NCI-H82 treated with DMSO at 0.1 percent for 48 hours (cell line): ENCODE data around the gene PCGF3.
"Not testable (repeated sequence)": the region's sequence is repeated elsewhere in the genome, so short reads cannot be mapped to it uniquely, and the experiment has no call there.

Experiments
- DNase-seq: peaks from one replicate; lab custom pipeline; 2025; ENCODE audit not compliant: unreplicated experiment; lab: John Stamatoyannopoulos, UW

Gene PCGF3

DNA sequence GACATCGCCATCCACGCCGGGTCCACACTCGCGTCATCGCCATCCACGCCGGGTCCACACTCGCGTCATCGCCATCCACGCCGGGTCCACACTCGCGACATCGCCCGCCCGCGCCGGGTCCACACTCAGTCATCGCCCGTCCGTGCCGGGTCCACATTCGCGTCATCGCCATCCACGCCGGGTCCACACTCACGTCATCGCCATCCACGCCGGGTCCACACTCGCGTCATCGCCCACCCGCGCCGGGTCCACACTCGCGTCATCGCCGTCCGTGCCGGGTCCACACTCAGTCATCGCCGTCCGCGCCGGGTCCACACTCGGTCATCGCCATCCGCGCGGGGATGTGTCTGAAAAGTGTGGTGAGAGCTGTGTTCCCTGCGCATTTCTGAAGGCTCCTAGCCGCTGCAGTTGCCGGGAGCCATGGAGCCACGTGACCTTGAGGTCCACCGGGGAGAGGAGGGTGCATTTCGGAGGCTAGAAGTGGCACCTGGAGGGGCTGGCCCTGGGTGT, 17.3 kb downstream of the PCGF3 start:
- no peak for DNase-seq

- no peak for DNase-seq
Measured at GRCh38 chr4:723751-724530, 18.3 kb downstream of the PCGF3 start.

- DNase-seq = no peak
Measured at GRCh38 chr4:725391-726234, 20.0 kb downstream of the PCGF3 start.

DNA sequence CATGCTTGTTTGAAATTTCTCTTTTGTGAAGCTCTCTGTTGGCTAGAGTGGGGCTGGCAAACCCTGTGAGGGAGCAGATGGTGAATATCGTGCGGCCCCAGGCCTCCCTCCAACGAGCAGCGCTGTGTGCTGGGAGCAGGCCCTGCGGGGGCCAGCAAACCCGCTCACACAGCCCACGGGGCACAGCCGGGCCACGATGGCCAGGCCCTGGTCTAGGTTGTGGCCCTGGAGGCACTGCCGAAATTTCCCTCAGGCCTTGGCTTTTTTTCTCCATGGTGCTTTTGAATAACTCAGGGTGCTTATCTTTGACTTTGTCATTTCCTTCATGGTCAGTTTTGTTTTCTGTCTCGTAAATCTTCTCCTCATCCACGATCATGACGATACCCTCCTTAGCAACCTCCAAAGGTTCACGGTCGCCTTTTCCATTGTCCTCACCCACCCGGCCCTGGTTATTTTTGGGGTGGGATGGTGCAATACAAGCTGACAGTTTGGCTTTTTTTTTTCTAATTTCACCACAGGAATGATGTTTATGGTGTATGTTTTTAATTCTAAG, 20.7 kb downstream of the PCGF3 start:
- DNase-seq = no peak

DNA sequence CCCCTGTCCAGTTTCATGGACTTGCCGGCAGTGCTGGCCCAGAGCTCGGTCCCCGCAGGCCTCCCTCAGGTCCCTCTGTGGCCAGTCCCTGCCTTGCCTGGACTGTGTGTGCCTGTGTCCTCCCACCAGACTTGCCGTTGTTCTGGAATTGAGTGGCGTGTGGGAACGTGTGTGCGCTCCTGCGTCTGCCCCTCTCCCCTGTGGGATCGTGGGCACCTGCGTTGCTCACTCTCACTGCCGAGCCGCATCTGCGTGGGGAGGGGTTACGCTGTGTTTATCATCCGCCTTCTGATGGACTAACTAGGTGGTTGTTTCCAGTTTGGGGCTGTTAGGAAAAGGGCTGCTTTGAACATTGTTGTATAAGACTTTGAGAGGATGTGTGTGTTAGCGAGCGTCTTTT, 21.2 kb downstream of the PCGF3 start:
- DNase-seq = no peak

DNA sequence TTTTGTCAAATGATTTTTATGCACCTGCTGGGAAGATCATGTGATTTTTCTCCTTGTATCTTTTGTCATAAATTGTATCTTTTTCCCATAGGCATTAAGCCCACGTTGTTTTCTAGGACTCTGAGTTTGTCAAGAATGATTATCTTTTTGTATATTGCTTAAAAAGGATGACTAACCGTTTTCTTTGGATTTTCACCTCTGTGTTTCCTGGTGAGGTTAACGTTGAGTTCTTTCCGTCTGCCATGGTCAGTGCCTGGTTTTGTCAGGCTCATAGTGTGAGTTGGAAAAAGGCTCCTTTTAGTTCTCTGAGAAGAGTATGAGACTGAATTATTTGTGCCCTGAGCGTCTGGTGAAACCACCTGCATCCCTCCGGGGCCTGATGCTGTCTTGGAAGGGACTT, 21.9 kb downstream of the PCGF3 start:
- DNase-seq = no peak

DNA sequence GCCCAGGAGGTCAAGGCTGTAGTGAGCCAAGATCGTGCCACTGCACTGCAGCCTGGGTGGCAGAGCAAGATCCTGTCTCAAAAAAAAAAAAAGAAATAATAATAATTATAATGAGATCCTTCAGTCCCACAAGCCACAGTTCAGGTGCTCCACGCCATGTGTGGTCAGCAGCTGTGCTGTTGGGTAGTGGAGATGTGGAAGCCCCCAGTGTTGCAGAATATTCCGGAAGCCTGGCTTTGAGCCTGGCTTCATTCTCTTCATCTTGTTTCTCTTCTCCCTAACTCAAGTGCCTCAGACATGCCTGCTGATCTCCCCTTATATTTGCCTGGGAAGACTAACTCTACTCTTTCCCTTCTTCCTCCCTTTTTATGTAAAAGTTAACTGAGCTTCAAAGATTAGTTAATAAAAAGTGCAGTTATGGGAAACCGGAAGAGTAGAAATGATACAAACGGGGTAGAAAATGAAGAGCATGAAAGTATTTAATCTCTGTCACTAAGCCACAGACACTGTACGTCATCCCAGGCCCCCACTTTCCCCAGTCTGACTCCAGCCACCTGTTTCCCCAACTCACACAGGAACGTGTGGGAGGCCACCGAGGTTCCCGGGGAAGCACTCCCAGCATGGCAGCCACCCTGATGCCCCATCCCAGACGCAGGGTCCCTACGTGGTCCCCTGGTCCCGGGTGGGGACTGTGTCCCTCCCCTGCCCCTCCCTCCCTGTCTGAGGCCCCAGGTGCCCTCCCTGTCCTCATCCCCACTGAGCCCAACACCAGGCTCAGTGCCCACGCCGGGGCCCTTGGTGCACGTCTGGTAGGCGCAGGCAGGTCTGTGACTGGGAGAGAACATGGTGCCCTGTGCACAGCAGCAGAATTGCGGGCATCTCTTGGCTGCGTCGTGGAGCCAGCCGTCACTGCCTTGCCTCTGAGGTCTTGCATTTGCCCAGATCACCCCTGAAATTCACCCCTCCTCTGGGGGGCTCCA, 24.0 kb downstream of the PCGF3 start:
- DNase-seq = no peak

DNA sequence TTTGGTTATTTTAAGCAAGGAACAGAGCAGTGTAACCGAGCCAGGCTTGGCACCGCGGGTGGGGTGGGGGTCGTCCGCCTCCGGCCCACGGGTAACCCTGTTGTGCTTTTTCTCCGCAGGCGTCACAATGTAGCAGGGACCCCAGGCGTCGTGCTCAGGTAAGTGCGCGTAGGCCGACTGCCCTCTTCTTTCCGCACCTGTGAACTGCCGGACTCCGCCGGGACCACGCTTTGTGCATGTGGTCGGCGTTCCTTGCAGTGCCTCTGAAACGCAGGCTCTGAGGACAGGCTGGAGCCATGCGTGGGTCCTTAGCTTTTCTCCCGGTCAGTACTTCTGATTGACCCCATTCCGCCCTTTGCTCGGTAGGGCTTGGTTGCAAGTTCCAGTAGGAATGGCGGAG, 24.9 kb downstream of the PCGF3 start:
- no peak for DNase-seq

GRCh38 chr4:730946-731904, 25.6 kb downstream of the PCGF3 start:
- DNase-seq = not testable (repeated sequence)

GRCh38 chr4:731954-732353, 26.3 kb downstream of the PCGF3 start:
- DNase-seq = not testable (repeated sequence)

GRCh38 chr4:732486-732885, 26.9 kb downstream of the PCGF3 start:
- DNase-seq = no peak

- DNase-seq = no peak
Measured at GRCh38 chr4:732911-733630, 27.4 kb downstream of the PCGF3 start.

- DNase-seq = no peak
Measured at GRCh38 chr4:733631-733980, 28.0 kb downstream of the PCGF3 start.

GRCh38 chr4:734075-734474, 28.4 kb downstream of the PCGF3 start:
- DNase-seq = no peak

- DNase-seq = no peak
Measured at GRCh38 chr4:734951-735350, 29.3 kb downstream of the PCGF3 start.

DNA sequence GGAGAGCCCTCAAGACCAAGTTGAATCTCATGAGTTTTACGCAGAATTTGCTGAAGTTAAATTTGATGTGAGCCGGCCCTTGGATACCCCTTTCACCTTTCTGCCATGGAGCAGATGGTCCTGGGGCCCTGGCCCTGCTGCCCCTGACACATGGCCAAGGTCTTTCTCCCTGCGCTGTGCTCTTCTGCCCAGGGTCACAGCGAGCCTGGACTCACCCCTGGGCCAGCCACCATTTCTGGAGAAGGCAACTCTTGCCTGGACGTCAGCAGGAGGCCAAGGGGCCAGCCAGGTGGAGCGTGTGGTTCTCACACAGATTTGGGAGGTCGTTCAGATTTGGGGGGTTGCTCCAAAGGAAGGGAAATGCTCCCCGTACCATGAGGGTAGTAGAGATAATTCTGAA, 30.0 kb downstream of the PCGF3 start:
- DNase-seq = no peak

DNA sequence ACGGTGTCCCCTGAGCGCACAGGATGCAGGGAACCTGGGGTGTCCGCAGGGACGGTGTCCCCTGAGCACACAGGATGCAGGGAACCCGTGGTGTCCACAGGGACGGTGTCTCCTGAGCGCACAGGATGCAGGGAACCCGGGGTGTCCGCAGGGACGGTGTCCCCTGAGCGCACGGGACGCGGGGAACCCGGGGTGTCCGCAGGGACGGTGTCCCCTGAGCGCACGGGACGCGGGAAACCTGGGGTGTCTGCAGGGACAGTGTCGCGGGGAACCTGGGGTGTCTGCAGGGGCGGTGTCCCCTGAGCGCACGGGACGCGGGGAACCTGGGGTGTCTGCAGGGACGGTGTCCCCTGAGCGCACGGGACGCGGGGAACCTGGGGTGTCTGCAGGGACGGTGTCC, 30.9 kb downstream of the PCGF3 start:
- not testable (repeated sequence) for DNase-seq

GRCh38 chr4:738781-739280, 33.2 kb downstream of the PCGF3 start:
- no peak for DNase-seq

DNA sequence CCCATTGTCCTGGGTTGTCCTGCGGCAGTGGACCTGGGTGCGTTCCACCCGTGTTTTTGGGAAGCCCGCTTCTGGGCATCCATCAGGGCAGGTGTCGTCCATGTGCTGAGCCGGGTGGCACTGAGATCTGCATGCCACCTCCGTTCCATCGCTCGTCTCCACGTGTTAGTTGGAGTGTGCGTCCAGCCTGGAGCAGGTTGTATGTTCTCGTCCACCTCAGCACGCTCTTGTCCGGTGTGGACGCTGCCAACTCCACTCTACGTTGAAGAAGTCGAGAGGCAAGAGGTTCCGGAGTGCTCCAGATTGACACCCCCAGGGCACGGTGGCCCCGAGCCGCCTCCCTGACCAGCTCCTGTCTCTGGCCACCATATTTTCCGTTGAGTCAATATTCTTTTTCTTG, 33.9 kb downstream of the PCGF3 start:
- DNase-seq = no peak
